ENCODE results near the gene UROC1. TPM values are rescaled to one million over a fixed set of nuclear protein-coding genes. Genes with fewer than 3 reads are reported as not detected.

The UROC1 gene
- total RNA-seq, 3 donors from 2014 or later = not detected

DNA sequence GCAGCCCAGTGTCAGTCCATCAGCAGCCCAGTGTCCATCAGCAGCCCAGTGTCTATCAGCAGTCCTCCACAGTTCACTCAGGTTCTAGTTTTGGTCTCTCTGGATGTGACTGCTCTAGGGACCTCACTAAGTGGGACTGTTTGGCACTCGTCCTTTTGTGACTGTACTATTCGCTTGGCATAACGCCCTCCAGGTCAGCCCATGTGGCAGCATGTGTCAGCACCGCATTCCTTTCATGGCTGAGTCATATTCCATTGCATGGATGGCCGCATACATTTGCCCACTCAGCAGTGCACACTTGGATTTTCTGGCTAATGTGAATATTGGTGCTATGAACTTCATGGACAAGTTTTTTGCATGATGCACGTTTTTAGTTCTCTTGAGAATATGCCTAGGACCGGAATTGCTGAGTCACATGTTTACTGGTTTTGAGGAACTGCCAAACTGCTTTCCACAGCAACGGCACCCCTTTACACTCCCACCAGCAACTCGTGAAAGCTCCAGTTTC lies 22.8 kb upstream of the UROC1 start:
- Histone ChIP-seq H3K4me1 (ENCODE audit: low read depth) (no peaks in the 10 kb centered on the region), H3K9me3 (no peaks in the 10 kb centered on the region), H3K36me3 (ENCODE audit: low read depth) (no peaks in the 10 kb centered on the region), H3K4me3 (no peak overlapping the region)
- DNase-seq = peak in 1 of 3 donors; percentile 22
- intact Hi-C loops (cut with DNase I, micrococcal nuclease) = no loop called here
- TF ChIP-seq, protein P1, sequence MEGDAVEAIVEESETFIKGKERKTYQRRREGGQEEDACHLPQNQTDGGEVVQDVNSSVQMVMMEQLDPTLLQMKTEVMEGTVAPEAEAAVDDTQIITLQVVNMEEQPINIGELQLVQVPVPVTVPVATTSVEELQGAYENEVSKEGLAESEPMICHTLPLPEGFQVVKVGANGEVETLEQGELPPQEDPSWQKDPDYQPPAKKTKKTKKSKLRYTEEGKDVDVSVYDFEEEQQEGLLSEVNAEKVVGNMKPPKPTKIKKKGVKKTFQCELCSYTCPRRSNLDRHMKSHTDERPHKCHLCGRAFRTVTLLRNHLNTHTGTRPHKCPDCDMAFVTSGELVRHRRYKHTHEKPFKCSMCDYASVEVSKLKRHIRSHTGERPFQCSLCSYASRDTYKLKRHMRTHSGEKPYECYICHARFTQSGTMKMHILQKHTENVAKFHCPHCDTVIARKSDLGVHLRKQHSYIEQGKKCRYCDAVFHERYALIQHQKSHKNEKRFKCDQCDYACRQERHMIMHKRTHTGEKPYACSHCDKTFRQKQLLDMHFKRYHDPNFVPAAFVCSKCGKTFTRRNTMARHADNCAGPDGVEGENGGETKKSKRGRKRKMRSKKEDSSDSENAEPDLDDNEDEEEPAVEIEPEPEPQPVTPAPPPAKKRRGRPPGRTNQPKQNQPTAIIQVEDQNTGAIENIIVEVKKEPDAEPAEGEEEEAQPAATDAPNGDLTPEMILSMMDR (IDR thresholded peaks at IDR 0.05) = no peak
- ATAC-seq = no peak

DNA sequence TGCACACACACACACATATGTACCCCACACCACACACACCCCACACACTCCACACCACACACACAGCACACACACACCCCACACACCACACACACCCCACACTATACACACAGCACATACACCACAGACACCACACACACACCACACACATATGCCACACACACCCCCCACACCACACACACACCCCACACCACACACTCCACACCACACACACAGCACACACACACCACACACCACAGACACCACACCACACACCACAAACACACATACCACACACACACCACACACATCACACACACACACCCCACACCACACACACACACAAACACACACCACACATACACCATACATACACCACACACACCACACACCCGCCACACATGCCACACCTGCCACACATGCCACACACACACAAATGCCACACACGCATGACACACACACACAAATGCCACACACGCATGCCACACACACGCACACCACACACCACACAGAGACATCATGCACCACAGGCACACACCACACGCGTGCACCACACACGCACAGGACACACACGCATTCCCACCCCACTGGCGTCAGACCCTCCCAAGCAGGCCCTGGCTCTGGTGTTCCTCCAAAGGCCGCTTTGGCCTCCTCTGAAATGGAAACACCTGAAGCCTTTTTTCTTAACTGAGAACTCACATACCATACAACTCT lies 22.1 kb upstream of the UROC1 start:
- Histone ChIP-seq H3K4me3 (no peak overlapping the region), H3K9me3 (no peaks in the 10 kb centered on the region), H3K4me1 (ENCODE audit: low read depth) (no peaks in the 10 kb centered on the region), H3K36me3 (ENCODE audit: low read depth) (no peaks in the 10 kb centered on the region)
- DNase-seq (peak in 1 of 3 donors; percentile 31), ATAC-seq (no peak)
- TF ChIP-seq, protein P1 (IDR thresholded peaks at IDR 0.05) = no peak
- intact Hi-C loops (cut with DNase I, micrococcal nuclease) = no loop called here

- DNase-seq (peak in 1 of 3 donors; percentile 2), ATAC-seq (no peak)
- H3K4me1 ChIP-seq (ENCODE audit: low read depth) = no peaks in the 10 kb centered on the region
- no peaks in the 10 kb centered on the region for H3K9me3 ChIP-seq
- TF ChIP-seq, protein P1 (IDR thresholded peaks at IDR 0.05) = no peak
- H3K36me3 ChIP-seq (ENCODE audit: low read depth) = no peaks in the 10 kb centered on the region
- H3K4me3 ChIP-seq = no peak overlapping the region
- intact Hi-C loops (cut with DNase I, micrococcal nuclease) = no loop called here
Measured at GRCh38 chr3:126538966-126539365, 21.4 kb upstream of the UROC1 start.

DNA sequence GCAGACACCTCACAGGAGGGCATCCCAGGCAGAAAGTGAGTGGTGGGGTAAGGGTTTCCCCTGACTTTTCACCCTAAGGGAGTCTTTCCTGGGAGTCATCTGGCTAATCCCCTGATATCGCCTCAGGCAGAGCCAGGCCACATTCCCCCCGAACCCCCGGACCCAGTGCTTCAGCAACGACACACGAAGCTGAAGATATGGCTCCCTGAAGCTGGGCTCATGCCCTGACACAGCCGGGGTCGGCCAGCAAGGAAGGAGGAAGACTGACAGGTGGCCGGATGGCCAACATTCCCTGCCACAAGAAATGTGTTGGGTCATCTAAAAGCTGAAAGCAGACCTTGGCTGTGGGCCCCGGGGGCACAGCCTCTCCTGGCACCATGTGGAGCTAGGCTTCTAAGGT lies 20.7 kb upstream of the UROC1 start:
- TF ChIP-seq, protein P1 (IDR thresholded peaks at IDR 0.05) = no peak
- Histone ChIP-seq H3K4me3 (no peak overlapping the region), H3K4me1 (ENCODE audit: low read depth) (no peaks in the 10 kb centered on the region), H3K9me3 (no peaks in the 10 kb centered on the region), H3K36me3 (ENCODE audit: low read depth) (no peaks in the 10 kb centered on the region)
- ATAC-seq (no peak), DNase-seq (peak in 1 of 3 donors; percentile 26)
- intact Hi-C loops (cut with DNase I, micrococcal nuclease) = no loop called here

DNA sequence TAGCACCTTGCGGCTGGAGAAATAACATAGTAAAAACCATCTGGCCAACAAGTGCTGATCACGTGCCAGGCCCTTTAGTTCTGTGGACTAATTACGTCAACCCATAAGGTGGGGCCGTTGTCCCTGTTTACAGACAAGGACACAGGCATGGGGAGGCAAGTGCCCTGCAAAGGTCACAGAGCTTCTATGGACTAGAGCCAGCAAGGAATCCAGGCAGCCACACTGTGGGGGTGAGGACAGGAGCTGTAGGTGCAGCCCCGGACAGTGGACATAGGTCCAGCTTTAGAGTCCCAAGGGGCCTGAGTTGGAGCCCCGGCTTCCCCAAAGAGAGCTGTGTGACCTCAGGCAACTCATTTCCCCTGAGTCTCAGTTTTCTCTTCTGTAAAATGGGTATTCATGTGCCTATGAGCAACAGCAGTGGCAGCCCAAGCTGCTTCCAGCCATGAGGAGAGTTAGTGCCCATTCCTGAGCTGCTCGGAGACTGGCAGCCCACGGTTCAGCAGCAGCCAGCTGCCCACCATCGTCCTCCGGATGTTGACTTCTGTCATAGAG lies 20.2 kb upstream of the UROC1 start:
- peak; percentile 80 for ATAC-seq
- intact Hi-C loops (cut with DNase I, micrococcal nuclease) = no loop called here
- H3K9me3 ChIP-seq = no peaks in the 10 kb centered on the region
- DNase-seq = peak in 2 of 3 donors; percentile 36 to 80
- TF ChIP-seq, protein P1 (IDR thresholded peaks at IDR 0.05) = no peak
- H3K4me3 ChIP-seq = no peak overlapping the region
- H3K4me1 ChIP-seq (ENCODE audit: low read depth) = no peaks in the 10 kb centered on the region
- no peaks in the 10 kb centered on the region for H3K36me3 ChIP-seq (ENCODE audit: low read depth)

All from mucosa of descending colon (tissue), 3 donors.